GM23338 (cell line): ENCODE results near the gene PHLDB3. TPM values are rescaled to one million over a fixed set of nuclear protein-coding genes. Genes with fewer than 3 reads are reported as not detected.

Source experiments
- ATAC-seq: fragments of 200-7000 bp; cut with Tn5 transposase; 3 replicates; pipeline ENCODE4 v1.9.1; 2020
- DNase-seq: peaks from one replicate; pipeline ENCODE4 v3.0.0-alpha.2; 2015; ENCODE audit warnings: low spot score
- H2AFZ ChIP-seq: fragments of 200-600 bp; sonication (generic); 2 replicates; pipeline ENCODE4 v1.8.0; 2016; ENCODE audit warnings: antibody characterized with exemption, mild to moderate bottlenecking, moderate library complexity
- H3F3A ChIP-seq: fragments of 200-600 bp; sonication (generic); replicated peaks from 2 replicates; pipeline ENCODE4 v1.8.0; 2017; ENCODE audit warnings: antibody characterized with exemption, mixed run types, low read depth
- H3K27ac ChIP-seq: fragments of 200-600 bp; sonication (generic); 2 replicates; pipeline ENCODE4 v1.6.1; 2016; ENCODE audit warnings: low read depth
- H3K27me3 ChIP-seq: fragments of 200-600 bp; sonication (generic); 2 replicates; pipeline ENCODE4 v1.8.0; 2016; ENCODE audit warnings: mild to moderate bottlenecking, mixed run types, moderate library complexity; ENCODE audit not compliant: insufficient read depth
- H3K36me3 ChIP-seq: fragments of 200-600 bp; sonication (generic); 2 replicates; pipeline ENCODE4 v1.8.0; 2016; ENCODE audit warnings: mild to moderate bottlenecking; ENCODE audit not compliant: insufficient read depth
- H3K4me1 ChIP-seq: fragments of 200-600 bp; sonication (generic); 2 replicates; pipeline ENCODE4 v1.8.0; 2016; ENCODE audit warnings: mild to moderate bottlenecking, moderate library complexity; ENCODE audit not compliant: insufficient read depth
- H3K4me2 ChIP-seq: fragments of 200-600 bp; sonication (generic); 2 replicates; pipeline ENCODE4 v1.7.1; 2017; ENCODE audit warnings: mixed run types
- H3K4me3 ChIP-seq: fragments of 200-600 bp; sonication (generic); 2 replicates; pipeline ENCODE4 v1.6.1; 2016; ENCODE audit warnings: mixed run types
- H3K79me2 ChIP-seq: fragments of 200-600 bp; sonication (generic); replicated peaks from 2 replicates; pipeline ENCODE4 v1.8.0; 2017; ENCODE audit warnings: mild to moderate bottlenecking; ENCODE audit not compliant: insufficient read depth
- H3K9me2 ChIP-seq: fragments of 200-600 bp; sonication (generic); 2 replicates; pipeline ENCODE4 v1.8.0; 2017; ENCODE audit not compliant: insufficient read depth
- H4K20me1 ChIP-seq: fragments of 200-600 bp; sonication (generic); replicated peaks from 2 replicates; pipeline ENCODE4 v1.8.0; 2017; ENCODE audit warnings: mild to moderate bottlenecking; ENCODE audit not compliant: insufficient read depth
- H3K27ac Mint-ChIP-seq: 2 replicates; pipeline ENCODE4 v1.8.0; 2020; ENCODE audit warnings: inconsistent platforms, mild to moderate bottlenecking, moderate library complexity, mixed read lengths
- H3K27me3 Mint-ChIP-seq: 3 replicates; pipeline ENCODE4 v1.8.0; 2022; ENCODE audit warnings: low read depth, mild to moderate bottlenecking, moderate library complexity, mixed read lengths, inconsistent platforms; ENCODE audit not compliant: insufficient read depth, poor library complexity
- H3K36me3 Mint-ChIP-seq: 3 replicates; pipeline ENCODE4 v1.8.0; 2021; ENCODE audit warnings: low read depth, mild to moderate bottlenecking, inconsistent platforms, moderate library complexity, mixed read lengths
- H3K4me1 Mint-ChIP-seq: 3 replicates; pipeline ENCODE4 v1.8.0; 2020; ENCODE audit warnings: mild to moderate bottlenecking, inconsistent platforms, mixed read lengths
- H3K4me3 Mint-ChIP-seq: 3 replicates; pipeline ENCODE4 v1.8.0; 2021; ENCODE audit warnings: moderate library complexity, mild to moderate bottlenecking, inconsistent platforms, mixed read lengths
- H3K9me3 Mint-ChIP-seq: 3 replicates; pipeline ENCODE4 v1.8.0; 2020; ENCODE audit warnings: moderate library complexity, mild to moderate bottlenecking, inconsistent platforms, mixed read lengths
- CTCF ChIP-seq, 2 experiments: fragments of 200-600 bp in 1 of 2; sonication (generic) in 1 of 2; conservative IDR thresholded peaks; 2 replicates each; pipeline versions ENCODE4 v1.5.1 to v1.6.1; 2016 to 2017; ENCODE audit warnings: antibody characterized with exemption in 2 of 2, low read depth in 2 of 2, mild to moderate bottlenecking in 2 of 2, moderate library complexity in 1 of 2
- ETS1 ChIP-seq: IDR thresholded peaks from 2 replicates; pipeline ENCODE4 v1.6.1; 2016; ENCODE audit warnings: antibody characterized with exemption
- EZH2 ChIP-seq: fragments of 200-600 bp; sonication (generic); IDR thresholded peaks from one replicate; pipeline ENCODE4 v1.8.0; 2017; ENCODE audit warnings: antibody characterized with exemption, mild to moderate bottlenecking, low read depth; ENCODE audit not compliant: unreplicated experiment
- JUNB ChIP-seq: IDR thresholded peaks from one replicate; pipeline ENCODE4 v1.6.1; 2016; ENCODE audit warnings: antibody characterized with exemption; ENCODE audit not compliant: unreplicated experiment
- NANOG ChIP-seq: IDR thresholded peaks from 2 replicates; pipeline ENCODE4 v1.6.1; 2016; ENCODE audit warnings: antibody characterized with exemption, borderline replicate concordance
- ZNF114 ChIP-seq: fragments of 250-450 bp; sonication (Bioruptor Pico); IDR thresholded peaks from 2 replicates; pipeline ENCODE4 v1.5.0; 2020; ENCODE audit warnings: mild to moderate bottlenecking, moderate library complexity
- polyA plus RNA-seq: library from polyadenylated mRNA; unstranded; fragments of >200 nt; fragmentation: Nextera tagmentation; extraction: Ambion mirVana; gene quantifications from 2 replicates; pipeline ENCODE4 v1.2.1, GENCODE V29; 2016
- total RNA-seq: library from RNA; depleted of rRNA; stranded (reverse); fragments of >200 nt; shearing (Covaris generic); gene quantifications from 2 replicates; pipeline ENCODE4 v1.2.3, GENCODE V29; 2014

The PHLDB3 gene
- total and polyA plus RNA-seq, 2 experiments from 2014 or later, result 6.3 to 15.4 TPM

DNA sequence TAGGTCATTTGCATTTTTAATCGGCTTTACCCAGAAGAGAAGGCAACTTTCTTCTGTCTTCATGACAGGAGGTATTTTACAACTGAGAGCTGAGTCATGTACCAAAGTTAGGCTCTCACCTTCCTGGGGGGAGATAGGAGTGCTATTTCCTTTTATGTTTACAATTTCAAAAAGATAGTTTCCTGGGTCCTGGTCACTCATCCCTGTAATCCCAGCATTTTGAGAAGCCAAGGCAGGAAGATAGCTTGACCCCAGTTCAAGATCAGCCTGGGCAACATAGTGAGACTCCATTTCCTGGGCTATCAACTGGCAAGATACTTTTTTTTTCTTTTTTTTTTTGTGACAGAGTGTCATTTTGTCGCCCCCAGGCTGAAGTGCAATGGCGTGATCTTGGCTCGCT, 46.7 kb downstream of the PHLDB3 start:
- Histone ChIP-seq H3K36me3 (no peaks in the 10 kb centered on the region), H3K4me3 (no peak overlapping the region), H3K79me2 (no peaks in the 10 kb centered on the region), H3K9me2 (no peaks in the 10 kb centered on the region), H4K20me1 (no peaks in the 10 kb centered on the region), H3K4me1 (peaks cover 10% of the 10 kb centered on the region), H3K27me3 (peaks cover 6% of the 10 kb centered on the region; the same call in 1 of the 2 replicates), H3F3A (peaks cover 6% of the 10 kb centered on the region; the same call in 1 of the 2 replicates), H2AFZ (no peak overlapping the region), H3K4me2 (no peak overlapping the region), H3K27ac (no peak overlapping the region)
- Mint-ChIP-seq H3K4me3 (no peak overlapping the region), H3K9me3 (0 out of 3 replicates have a peak, but pooled peaks cover 3% of the 10 kb centered on the region), H3K27me3 (peaks cover 4% of the 10 kb centered on the region), H3K36me3 (no peaks in the 10 kb centered on the region), H3K27ac (no peak overlapping the region), H3K4me1 (peaks cover 12% of the 10 kb centered on the region; the same call in 2 of the 3 replicates)
- ATAC-seq, result no peak
- no peak for TF ChIP-seq ZNF114 (CRISPR knock-in tag)
- no peak for DNase-seq

- Histone ChIP-seq H3K27me3 (no peaks in the 10 kb centered on the region), H3K4me1 (0 out of 2 replicates have a peak, but pooled peaks cover under 1% of the 10 kb centered on the region), H2AFZ (no peak overlapping the region; the same call in 1 of the 2 replicates), H3K4me2 (no peak overlapping the region), H4K20me1 (no peaks in the 10 kb centered on the region), H3K79me2 (no peaks in the 10 kb centered on the region), H3F3A (no peaks in the 10 kb centered on the region), H3K27ac (no peak overlapping the region), H3K9me2 (no peaks in the 10 kb centered on the region), H3K36me3 (no peaks in the 10 kb centered on the region), H3K4me3 (no peak overlapping the region)
- DNase-seq, result no peak
- peaks cover 2% of the 10 kb centered on the region for H3K27me3 Mint-ChIP-seq
- ATAC-seq, result no peak
- peaks cover 14% of the 10 kb centered on the region for H3K9me3 Mint-ChIP-seq
- peaks cover 8% of the 10 kb centered on the region; the same call in 2 of the 3 replicates for H3K4me1 Mint-ChIP-seq
- peaks cover 7% of the 10 kb centered on the region; the same call in 1 of the 3 replicates for H3K36me3 Mint-ChIP-seq
- no peak overlapping the region for H3K27ac Mint-ChIP-seq
- TF ChIP-seq JUNB, result no peak
- no peak for TF ChIP-seq EZH2
- TF ChIP-seq NANOG, result no peak
- no peak for TF ChIP-seq ETS1
- TF ChIP-seq CTCF (conservative IDR thresholded peaks at IDR 0.05; ENCODE audit: low read depth in 2 of 2), result no peak
- no peak overlapping the region for H3K4me3 Mint-ChIP-seq
Observed at GRCh38 chr19:43455321-43456113, 49.0 kb downstream of the PHLDB3 start.
